SK-N-SH treated with all-trans-retinoic acid at 6 μM for 48 hours (cell line): ENCODE measurements around the gene OR4P4.

ENCODE experiments used
- PATZ1 ChIP-seq: fragments of 250-450 bp; sonication (Bioruptor Pico); IDR thresholded peaks from 2 replicates; pipeline ENCODE4 v1.8.0; 2020; ENCODE audit warnings: mild to moderate bottlenecking, moderate library complexity, borderline replicate concordance
- PPARA ChIP-seq: fragments of 250-450 bp; sonication (Bioruptor Pico); IDR thresholded peaks from 2 replicates; pipeline ENCODE4 v1.5.0; 2020; ENCODE audit warnings: mild to moderate bottlenecking, borderline replicate concordance

GRCh38 chr11:55624531-55624930 lies 10.4 kb upstream of the OR4P4 start:
- TF ChIP-seq PPARA (CRISPR knock-in tag) (no peak), PATZ1 (no peak)
